Endometrium (tissue), 2 donors: ENCODE results near the gene C2orf81.
"Not testable (repeated sequence)": the region's sequence is repeated elsewhere in the genome, so short reads cannot be mapped to it uniquely, and the experiment has no call there.

Source experiments
- FAIRE-seq: peaks from 2 replicates; lab custom pipeline; 2012; peaks lifted over from hg19 to GRCh38; lab: Jason Lieb, UNC
- donor health status: control.
- donor health status: control.

C2orf81 gene

DNA sequence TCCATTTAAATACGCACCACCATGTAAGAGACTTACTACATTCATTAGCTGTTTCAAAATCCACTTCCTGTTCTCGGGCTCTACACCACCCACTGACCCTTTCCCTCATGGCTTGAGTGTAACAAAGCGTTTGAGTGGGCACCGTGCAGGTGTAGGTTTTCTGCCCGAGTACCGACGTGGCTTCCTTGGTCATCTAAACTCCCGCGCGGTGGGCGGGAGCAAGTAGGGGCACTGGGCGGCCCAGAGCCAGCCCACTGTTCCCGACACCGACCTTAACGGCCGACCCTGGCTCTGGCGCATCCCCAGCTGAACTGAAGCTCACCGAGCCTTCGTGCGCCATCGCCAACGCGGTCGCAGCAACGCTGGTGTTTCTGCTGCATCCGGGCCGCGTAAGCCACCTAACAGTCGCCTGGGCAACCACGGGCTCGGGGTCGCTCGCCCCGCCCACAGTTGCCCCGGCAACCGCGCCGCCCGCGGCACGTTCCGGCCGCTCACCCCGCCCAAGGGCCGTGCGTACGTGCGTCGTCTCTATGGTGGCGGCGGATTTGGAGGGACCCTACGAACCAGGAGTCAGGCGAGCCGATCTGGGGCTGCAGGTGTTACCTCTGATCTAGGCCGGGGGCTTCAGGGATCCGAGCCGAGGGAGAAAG is at the start of gene C2orf81, which contains the start of gene WDR54:
Gene C2orf81, minus strand, starts transcription at position 399 of the 650 bp plus-strand sequence. Its CDS starts 59 bp downstream, at position 340.
Gene WDR54, plus strand, starts transcription at position 510 of the 650 bp plus-strand sequence. CDS start 424 bp downstream, outside the sequence.
- no peak for FAIRE-seq

GRCh38 chr2:74470742-74471141 is 49.3 kb upstream of the C2orf81 start:
- FAIRE-seq, result not testable (repeated sequence)

- no peak for FAIRE-seq
These were observed 43.0 kb upstream of the C2orf81 start for GRCh38 chr2:74464406-74464805.

DNA sequence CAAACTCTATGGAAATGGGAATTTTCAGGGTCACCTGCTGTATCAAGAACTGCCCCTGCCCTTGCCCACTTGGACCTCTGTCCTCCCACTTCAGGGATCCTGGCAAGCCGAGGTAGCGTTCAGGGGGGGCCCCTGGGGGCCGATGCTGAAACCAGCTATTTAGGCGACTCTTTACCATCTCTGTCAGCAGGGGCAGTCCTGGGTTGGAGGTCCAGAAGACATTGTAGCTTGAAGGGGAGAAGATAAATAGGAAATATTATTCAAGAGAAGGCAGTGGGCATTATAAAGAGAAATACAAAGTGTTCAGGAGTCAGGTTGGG is 41.3 kb upstream of the C2orf81 start:
- no peak for FAIRE-seq

- FAIRE-seq, result no peak
These were observed 40.8 kb upstream of the C2orf81 start for GRCh38 chr2:74462054-74462785.

GRCh38 chr2:74461187-74462053 is 40.0 kb upstream of the C2orf81 start:
- FAIRE-seq, result no peak

- FAIRE-seq, result not testable (repeated sequence)
These were observed 38.8 kb upstream of the C2orf81 start for GRCh38 chr2:74460187-74460586.

GRCh38 chr2:74459503-74460118 is 38.2 kb upstream of the C2orf81 start:
- FAIRE-seq, result not testable (repeated sequence)

DNA sequence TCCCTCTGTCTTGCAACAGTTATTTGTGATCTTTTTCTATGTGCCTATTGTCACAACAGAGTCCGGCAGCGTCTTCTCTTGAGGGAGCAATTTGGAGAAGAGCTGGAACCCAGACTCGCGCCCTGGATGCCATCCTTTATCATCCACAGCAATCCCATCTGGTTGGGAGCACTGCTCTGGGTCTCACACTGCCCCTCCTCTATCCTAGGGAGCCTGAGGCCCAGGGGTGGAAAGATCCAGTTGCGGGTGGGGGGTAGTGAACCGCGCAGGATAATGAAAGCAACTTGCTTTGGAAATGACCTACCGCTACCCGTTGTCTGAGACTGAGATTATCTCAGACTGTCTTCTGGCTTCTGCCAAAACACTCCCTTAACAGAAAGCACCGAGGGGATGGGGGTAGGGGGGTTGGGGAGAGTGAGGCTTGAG is 37.5 kb upstream of the C2orf81 start:
- FAIRE-seq, result no peak

DNA sequence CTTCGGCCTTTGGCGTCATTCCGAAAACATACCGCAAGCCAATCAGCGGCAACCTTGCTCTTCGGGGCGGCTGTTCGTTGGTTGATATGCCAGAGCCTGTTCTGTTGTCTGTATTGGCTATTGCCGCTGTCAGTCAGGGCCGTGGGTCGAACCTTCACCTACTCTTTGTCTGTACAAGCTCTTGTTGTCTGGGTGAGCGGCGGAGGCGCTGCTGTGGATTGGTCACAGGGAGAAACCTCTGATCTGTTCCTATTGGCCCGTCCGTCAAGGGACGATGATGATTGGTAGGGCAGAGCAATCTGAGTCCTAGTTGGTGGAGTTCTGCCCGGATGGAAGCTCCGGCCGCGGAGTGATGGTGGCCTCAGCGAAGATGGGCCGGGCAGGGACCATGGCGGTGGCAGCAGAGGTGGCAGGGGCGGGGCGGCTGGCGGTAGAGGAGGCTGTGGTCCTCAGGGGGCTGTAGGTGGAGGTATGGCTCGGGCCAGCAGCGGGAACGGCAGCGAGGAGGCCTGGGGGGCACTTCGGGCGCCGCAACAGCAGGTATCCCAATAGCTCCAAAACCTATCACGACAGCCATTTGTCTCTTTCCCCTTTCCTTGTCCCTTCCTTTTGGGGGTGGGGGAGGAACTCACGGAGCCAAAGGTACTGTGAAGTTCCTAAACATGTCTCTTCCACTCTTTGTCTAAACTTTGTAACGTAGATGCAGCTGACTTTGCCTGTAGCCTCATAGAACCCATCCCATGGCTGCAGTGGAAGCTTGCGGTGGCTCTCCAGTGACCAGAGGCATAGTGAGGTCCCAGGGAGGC is 36.9 kb upstream of the C2orf81 start, which contains the start of gene WBP1:
Gene WBP1, plus strand, starts transcription at position 307 of the 806 bp plus-strand sequence. Its CDS starts 165 bp downstream, at position 472.
- peak; percentile 99 for FAIRE-seq

GRCh38 chr2:74457549-74458131 is 36.2 kb upstream of the C2orf81 start:
- FAIRE-seq, result no peak

DNA sequence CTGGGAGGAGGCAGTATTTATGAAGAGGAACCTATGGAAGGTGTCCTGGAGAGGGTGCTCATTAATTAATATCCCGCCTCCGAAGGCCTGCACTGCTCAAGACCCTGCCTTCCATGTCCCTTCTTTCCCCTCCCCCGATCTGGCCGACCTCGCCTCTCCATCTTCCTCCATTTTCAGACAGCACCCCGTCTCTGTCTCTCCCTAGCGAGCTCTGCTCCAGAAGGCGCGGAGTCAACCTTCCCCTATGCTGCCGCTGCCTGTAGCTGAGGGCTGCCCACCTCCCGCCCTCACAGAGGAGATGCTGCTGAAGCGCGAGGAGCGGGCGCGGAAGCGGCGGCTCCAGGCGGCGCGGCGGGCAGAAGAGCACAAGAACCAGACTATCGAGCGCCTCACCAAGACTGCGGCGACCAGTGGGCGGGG is 35.7 kb upstream of the C2orf81 start:
- no peak for FAIRE-seq

- peak; percentile 94 for FAIRE-seq
These were observed 33.5 kb upstream of the C2orf81 start, which contains the start of gene INO80B for GRCh38 chr2:74454654-74455511. Gene INO80B, plus strand, starts transcription at chr2:74455087. Its CDS starts 30 bp downstream, at chr2:74455117.

- no peak for FAIRE-seq
These were observed 29.3 kb upstream of the C2orf81 start for GRCh38 chr2:74450570-74451190.

- FAIRE-seq, result no peak
These were observed 27.4 kb upstream of the C2orf81 start for GRCh38 chr2:74448771-74449170.

- no peak for FAIRE-seq
These were observed 26.0 kb upstream of the C2orf81 start for GRCh38 chr2:74447230-74447999.

DNA sequence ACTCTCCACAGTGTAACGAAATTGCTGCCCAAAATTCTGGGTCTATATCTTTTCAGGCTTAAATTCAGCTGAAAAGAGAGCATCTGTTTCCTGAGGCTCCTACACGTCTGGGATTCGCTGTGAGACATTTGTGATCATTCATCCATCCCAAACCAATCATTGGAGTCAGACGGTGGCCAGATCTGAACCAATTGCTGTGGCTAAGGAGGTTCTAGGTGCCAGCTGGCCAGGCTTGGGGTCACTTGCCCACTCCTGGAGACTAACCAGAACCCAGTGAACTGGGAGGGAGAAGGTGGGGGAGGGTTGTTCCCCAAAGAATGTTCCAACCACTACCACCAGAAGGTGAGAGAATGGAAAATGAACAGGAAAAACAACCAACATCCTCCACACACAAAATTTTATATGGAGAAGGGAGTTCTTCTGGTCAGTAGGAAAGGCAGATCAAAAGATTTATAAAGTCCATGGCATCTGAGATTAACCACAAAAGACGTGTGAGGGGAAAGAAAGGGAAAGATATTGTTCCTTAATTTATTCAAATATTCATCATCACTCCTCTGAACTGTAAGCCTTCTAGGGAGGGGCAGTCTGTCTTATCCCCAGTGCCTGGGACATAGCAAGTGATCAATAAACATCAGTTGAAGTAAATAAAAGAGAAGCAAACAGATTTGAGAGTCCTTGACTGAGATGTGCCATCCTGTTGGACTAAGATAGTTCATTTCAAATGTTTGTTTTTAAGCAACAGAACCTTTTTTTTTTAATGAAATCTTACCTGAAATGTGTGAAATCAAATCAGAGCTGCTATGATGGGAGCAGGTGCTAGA is 23.3 kb upstream of the C2orf81 start:
- no peak for FAIRE-seq
